Left lung (tissue), 10 donors: ENCODE results near the gene NOP58. TPM values are rescaled to one million over a fixed set of nuclear protein-coding genes. Genes with fewer than 3 reads are reported as not detected.

Experiments used
- ATAC-seq: fragments of 200-7000 bp; cut with Tn5 transposase; one replicate; pipeline ENCODE4 v1.9.1; 2020; ENCODE audit warnings: moderate library complexity
- DNase-seq, 4 donors: peaks; one replicate each; pipeline ENCODE4 v3.0.0-alpha.2; 2013 to 2020
- H3K27ac ChIP-seq, 2 donors: fragments of 200-600 bp; sonication (generic) in 1 of 2; one replicate each; pipeline versions ENCODE4 v1.5.0 to v1.8.0; 2020 to 2021
- H3K27me3 ChIP-seq, 2 donors: fragments of 200-600 bp; sonication (generic) in 1 of 2; one replicate each; pipeline versions ENCODE4 v1.5.0 to v1.8.0; 2020 to 2021
- H3K36me3 ChIP-seq, 2 donors: fragments of 200-600 bp; sonication (generic) in 1 of 2; one replicate each; pipeline versions ENCODE4 v1.5.0 to v1.8.0; 2020 to 2021
- H3K4me1 ChIP-seq, 2 donors: fragments of 200-600 bp; one replicate each; pipeline ENCODE4 v1.8.0; 2021
- H3K4me3 ChIP-seq, 2 donors: fragments of 200-600 bp; sonication (generic) in 1 of 2; one replicate each; pipeline versions ENCODE4 v1.5.0 to v1.8.0; 2020 to 2021; ENCODE audit warnings: mild to moderate bottlenecking in 1 of 2
- H3K9me3 ChIP-seq, 2 donors: fragments of 200-600 bp; sonication (generic) in 1 of 2; one replicate each; pipeline versions ENCODE4 v1.5.0 to v1.8.0; 2020 to 2021
- intact Hi-C, 2 donors: fragments of 100-400 bp; cut with DNase I; formaldehyde crosslinking; loops; one replicate each; pipeline versions ENCODE4 v1.11.2 to v1.14.2; 2022
- polyA plus RNA-seq, 6 donors: library from polyadenylated mRNA; unstranded; fragments of 120-200 nt; gene quantifications; one replicate each; pipeline ENCODE4 v1.2.1, GENCODE V29; 2013; ENCODE audit not compliant: insufficient read length in 6 of 6
- total RNA-seq, 2 donors: library from RNA; stranded (reverse); fragmentation: NEBNext Ultra II Directional; extraction: Animal tissue kit (Norgen Biotek cat#: 25700); gene quantifications; one replicate each; pipeline ENCODE4 v1.2.1, GENCODE V29; 2021
- TF ChIP-seq, protein P1 (sequence below), 2 donors: fragments of 200-600 bp; sonication (generic) in 1 of 2; IDR thresholded peaks; one replicate each; pipeline versions ENCODE4 v1.5.0 to v1.8.0; 2021; ENCODE audit warnings: antibody characterized with exemption in 2 of 2
- donor health status: DM: no; HTN: yes; CAD: no.
- donor health status: DM: no; HTN: no; CAD: no.

The NOP58 gene
- total and polyA plus RNA-seq, 8 donors: 35.3 to 125 (median 105) TPM

DNA sequence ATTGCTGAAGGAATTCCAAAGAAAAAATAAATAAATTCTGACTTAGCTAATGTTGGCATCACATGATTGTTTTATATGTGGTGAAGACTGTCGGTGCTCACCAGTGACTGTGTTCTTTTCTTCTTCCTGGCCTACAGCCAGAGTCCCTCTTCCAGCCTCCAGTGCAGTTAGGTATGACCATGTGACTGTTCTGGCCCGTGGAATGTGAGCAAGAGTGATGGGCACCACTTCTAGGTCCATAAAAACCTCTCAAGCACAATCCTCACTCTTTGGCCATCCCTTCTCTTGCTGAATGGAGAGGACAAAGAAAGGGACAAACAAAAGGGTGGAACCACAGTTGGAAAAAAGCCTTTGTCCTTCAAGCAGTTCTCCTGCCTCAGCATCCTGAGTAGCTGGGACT is 71.6 kb downstream of the NOP58 start:
- ATAC-seq (no peak), DNase-seq (no peak)
- Histone ChIP-seq H3K4me3 (no peak overlapping the region), H3K27me3 (no peaks in the 10 kb centered on the region), H3K27ac (no peak overlapping the region), H3K4me1 (no peaks in the 10 kb centered on the region), H3K9me3 (no peaks in the 10 kb centered on the region), H3K36me3 (no peaks in the 10 kb centered on the region)
- intact Hi-C loops: no loop called here
- TF ChIP-seq, protein P1, sequence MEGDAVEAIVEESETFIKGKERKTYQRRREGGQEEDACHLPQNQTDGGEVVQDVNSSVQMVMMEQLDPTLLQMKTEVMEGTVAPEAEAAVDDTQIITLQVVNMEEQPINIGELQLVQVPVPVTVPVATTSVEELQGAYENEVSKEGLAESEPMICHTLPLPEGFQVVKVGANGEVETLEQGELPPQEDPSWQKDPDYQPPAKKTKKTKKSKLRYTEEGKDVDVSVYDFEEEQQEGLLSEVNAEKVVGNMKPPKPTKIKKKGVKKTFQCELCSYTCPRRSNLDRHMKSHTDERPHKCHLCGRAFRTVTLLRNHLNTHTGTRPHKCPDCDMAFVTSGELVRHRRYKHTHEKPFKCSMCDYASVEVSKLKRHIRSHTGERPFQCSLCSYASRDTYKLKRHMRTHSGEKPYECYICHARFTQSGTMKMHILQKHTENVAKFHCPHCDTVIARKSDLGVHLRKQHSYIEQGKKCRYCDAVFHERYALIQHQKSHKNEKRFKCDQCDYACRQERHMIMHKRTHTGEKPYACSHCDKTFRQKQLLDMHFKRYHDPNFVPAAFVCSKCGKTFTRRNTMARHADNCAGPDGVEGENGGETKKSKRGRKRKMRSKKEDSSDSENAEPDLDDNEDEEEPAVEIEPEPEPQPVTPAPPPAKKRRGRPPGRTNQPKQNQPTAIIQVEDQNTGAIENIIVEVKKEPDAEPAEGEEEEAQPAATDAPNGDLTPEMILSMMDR (IDR thresholded peaks at IDR 0.05): no peak

DNA sequence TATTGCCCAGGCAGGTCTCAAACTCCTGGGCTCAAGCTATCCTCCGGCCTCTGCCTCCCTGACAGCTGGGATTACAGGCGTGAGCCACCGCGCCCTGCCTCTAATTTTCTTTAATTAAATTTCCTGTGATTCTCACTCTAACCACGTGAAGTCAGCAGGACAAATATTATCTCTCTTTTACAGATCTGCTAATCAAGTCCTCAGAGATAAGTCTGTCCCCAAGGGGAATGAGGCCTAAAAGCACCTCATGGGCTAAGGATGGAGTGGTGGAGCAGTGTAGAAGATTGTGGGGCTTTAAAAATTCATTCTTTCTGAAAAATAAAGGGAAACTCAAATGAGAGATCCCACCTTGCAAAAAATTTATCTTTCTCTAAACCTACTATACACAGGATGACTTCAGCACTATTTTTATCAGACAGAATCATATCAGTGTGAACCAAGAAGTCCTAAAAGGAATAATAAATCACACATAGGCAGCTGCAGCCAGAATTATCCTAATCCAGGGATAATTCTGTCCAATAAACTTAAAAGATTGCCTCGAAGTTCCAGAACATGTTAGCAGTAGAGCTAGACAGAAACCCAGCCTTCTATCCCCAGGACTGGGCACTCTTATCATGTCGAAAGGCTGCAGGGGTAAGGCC is 72.3 kb downstream of the NOP58 start:
- Histone ChIP-seq H3K27ac (no peak overlapping the region), H3K4me3 (no peak overlapping the region), H3K27me3 (no peaks in the 10 kb centered on the region), H3K4me1 (no peaks in the 10 kb centered on the region), H3K9me3 (no peaks in the 10 kb centered on the region), H3K36me3 (no peaks in the 10 kb centered on the region)
- TF ChIP-seq, protein P1 (IDR thresholded peaks at IDR 0.05): no peak
- intact Hi-C loops: no loop called here
- DNase-seq: no peak
- no peak for ATAC-seq

DNA sequence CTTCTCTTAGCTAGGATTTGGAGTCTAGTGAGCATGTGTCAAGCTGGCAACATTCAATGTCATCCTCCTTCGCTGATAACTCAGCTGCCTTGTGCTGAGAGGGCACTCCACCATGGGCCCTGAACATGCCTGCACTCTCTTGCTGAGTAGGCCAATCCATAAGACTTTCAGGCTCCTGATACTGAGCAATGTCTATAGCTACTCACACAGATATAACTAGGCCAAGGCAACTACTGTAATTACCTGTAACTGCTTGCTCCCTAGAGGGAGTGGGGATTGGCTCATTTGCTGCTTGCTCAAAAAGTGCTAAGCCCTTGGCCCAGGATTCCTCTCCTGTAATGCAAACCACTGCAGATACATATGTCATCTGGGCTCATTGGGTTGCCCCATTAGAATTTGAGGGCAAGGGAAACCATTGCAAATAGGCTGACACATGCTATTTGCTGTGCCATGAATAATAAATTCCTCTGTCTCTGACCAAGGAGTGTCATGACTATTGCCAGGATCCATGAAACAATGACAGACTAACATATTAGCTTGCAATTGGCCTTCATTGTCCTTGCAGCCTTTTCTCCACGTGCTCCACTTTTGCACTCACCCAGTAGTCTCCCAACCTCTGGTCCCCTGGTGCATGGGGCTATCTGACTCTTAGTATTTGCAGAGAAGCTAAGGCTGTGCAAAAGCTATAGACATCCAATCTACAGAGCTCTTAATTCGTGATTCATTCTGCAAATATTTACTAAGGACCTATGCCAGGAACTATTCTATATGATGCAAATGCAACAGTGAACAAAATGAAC is 73.7 kb downstream of the NOP58 start:
- H3K9me3 ChIP-seq: no peaks in the 10 kb centered on the region
- no peak for DNase-seq
- no peak overlapping the region for H3K27ac ChIP-seq
- no peaks in the 10 kb centered on the region for H3K36me3 ChIP-seq
- no peaks in the 10 kb centered on the region for H3K4me1 ChIP-seq
- ATAC-seq: no peak
- intact Hi-C loops: no loop called here
- H3K27me3 ChIP-seq: no peaks in the 10 kb centered on the region
- TF ChIP-seq, protein P1 (IDR thresholded peaks at IDR 0.05): no peak
- H3K4me3 ChIP-seq: no peak overlapping the region

DNA sequence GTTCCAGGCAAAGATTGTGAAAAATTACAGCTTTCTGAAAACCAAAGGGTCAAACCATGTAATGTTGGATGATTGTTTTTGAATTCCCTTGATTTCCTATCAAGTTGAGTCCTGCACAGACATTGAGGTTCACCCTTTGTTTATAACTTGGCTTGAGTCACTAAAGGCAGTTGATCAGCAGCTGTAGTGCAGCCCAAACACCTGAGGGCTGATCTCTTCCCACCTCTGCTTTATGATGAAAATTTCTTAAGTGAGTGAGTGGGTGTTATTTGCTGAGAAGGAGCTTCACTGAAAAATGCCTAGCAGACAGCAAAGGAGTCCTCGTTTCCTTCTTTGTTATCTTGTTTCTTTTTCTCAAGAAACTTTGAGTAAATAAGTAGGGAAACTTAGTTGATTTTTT is 78.6 kb downstream of the NOP58 start:
- intact Hi-C loops: no loop called here
- H3K4me3 ChIP-seq: no peak overlapping the region
- ATAC-seq: no peak

DNA sequence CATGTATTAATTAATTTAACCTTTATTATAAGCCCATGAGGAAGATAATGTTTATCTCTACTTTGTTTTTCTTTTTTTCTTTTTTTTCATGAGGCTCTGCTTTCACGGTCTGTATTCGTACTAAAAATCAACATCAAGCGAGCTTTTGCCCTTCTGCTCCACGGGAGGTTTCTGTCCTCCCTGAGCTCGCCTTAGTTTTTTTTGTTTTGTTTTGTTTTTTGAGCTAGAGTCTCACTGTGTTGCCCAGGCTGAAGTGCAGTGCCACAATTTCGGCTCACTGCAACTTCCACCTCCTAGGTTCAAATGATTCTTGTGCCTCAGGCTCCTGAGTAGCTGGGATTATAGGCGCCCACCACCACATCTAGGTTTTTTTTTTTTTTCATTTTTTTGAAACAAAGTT is 80.6 kb downstream of the NOP58 start:
- intact Hi-C loops: no loop called here
- TF ChIP-seq, protein P1 (IDR thresholded peaks at IDR 0.05): no peak
- Histone ChIP-seq H3K4me3 (no peak overlapping the region), H3K9me3 (no peaks in the 10 kb centered on the region), H3K27me3 (no peaks in the 10 kb centered on the region), H3K36me3 (no peaks in the 10 kb centered on the region), H3K4me1 (no peaks in the 10 kb centered on the region), H3K27ac (no peak overlapping the region)
- no peak for ATAC-seq
- DNase-seq: no peak

More for the DNA sequence above, 78.6 kb downstream of the NOP58 start:
- Histone ChIP-seq H3K27ac (no peak overlapping the region), H3K9me3 (no peaks in the 10 kb centered on the region), H3K4me1 (no peaks in the 10 kb centered on the region), H3K36me3 (no peaks in the 10 kb centered on the region), H3K27me3 (no peaks in the 10 kb centered on the region)
- TF ChIP-seq, protein P1 (IDR thresholded peaks at IDR 0.05): no peak
- no peak for DNase-seq
